ENCODE results near the gene FGGY.
A peak's percentile ranks its signal among the peaks of the same experiment; 100 is the strongest.

FGGY gene

DNA sequence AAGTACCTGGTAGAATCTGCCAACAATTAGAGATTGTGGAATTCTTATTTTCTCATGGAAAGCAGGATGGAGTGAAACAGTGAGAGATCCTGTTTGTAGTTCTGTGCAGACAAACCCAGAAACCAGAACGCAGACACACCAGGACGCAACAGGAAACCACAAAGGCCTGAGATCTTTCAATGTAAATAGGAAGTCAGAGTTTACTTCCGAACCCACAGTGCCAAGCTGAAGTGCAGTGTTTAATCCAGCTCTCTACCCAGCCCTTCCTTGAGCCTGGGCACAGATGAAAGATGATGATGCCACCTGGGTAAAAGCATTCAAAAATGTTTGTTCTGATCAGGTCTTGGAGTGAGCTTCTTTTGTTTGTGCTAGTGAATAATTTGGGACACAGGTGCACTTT lies 273.6 kb downstream of the FGGY start:
- CTCF ChIA-PET, result no interaction called here
- POLR2A ChIA-PET, result no interaction called here
- no peak for TF ChIP-seq ZNF335 (tag by site-specific recombination; conservative IDR thresholded peaks at IDR 0.05)
- TF ChIP-seq, protein P1, sequence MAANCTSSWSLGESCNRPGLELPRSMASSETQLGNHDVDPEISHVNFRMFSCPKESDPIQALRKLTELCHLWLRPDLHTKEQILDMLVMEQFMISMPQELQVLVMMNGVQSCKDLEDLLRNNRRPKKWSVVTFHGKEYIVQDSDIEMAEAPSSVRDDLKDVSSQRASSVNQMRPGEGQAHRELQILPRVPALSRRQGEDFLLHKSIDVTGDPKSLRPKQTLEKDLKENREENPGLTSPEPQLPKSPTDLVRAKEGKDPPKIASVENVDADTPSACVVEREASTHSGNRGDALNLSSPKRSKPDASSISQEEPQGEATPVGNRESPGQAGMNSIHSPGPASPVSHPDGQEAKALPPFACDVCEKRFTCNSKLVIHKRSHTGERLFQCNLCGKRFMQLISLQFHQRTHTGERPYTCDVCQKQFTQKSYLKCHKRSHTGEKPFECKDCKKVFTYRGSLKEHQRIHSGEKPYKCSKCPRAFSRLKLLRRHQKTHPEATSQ (tag by site-specific recombination; IDR thresholded peaks at IDR 0.05), result no peak
- no peak for TF ChIP-seq ZNF48 (tag by site-specific recombination; IDR thresholded peaks at IDR 0.05)
- TF ChIP-seq ZNF184 (tag by site-specific recombination; IDR thresholded peaks at IDR 0.05), result no peak
- TF ChIP-seq ZIC2 (tag by site-specific recombination; IDR thresholded peaks at IDR 0.05), result no peak
- no peak for TF ChIP-seq KLF10 (tag by site-specific recombination; IDR thresholded peaks at IDR 0.05)
- TF ChIP-seq, protein P2, sequence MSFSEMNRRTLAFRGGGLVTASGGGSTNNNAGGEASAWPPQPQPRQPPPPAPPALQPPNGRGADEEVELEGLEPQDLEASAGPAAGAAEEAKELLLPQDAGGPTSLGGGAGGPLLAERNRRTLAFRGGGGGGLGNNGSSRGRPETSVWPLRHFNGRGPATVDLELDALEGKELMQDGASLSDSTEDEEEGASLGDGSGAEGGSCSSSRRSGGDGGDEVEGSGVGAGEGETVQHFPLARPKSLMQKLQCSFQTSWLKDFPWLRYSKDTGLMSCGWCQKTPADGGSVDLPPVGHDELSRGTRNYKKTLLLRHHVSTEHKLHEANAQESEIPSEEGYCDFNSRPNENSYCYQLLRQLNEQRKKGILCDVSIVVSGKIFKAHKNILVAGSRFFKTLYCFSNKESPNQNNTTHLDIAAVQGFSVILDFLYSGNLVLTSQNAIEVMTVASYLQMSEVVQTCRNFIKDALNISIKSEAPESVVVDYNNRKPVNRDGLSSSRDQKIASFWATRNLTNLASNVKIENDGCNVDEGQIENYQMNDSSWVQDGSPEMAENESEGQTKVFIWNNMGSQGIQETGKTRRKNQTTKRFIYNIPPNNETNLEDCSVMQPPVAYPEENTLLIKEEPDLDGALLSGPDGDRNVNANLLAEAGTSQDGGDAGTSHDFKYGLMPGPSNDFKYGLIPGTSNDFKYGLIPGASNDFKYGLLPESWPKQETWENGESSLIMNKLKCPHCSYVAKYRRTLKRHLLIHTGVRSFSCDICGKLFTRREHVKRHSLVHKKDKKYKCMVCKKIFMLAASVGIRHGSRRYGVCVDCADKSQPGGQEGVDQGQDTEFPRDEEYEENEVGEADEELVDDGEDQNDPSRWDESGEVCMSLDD (tag by site-specific recombination; IDR thresholded peaks at IDR 0.05), result no peak
- no peak for TF ChIP-seq ZNF114 (tag by site-specific recombination; IDR thresholded peaks at IDR 0.05)
- no peak for TF ChIP-seq ZNF416 (tag by site-specific recombination; IDR thresholded peaks at IDR 0.05)
- TF ChIP-seq ZNF677 (tag by site-specific recombination; IDR thresholded peaks at IDR 0.05), result no peak
- TF ChIP-seq ZNF621 (tag by site-specific recombination; IDR thresholded peaks at IDR 0.05), result no peak
- no peak for TF ChIP-seq ZNF510 (tag by site-specific recombination; IDR thresholded peaks at IDR 0.05; ENCODE audit: insufficient replicate concordance)
- no peak for TF ChIP-seq ZNF585B (tag by site-specific recombination; IDR thresholded peaks at IDR 0.05)
- H3K9me3 ChIP-seq (ENCODE audit: control insufficient read depth, insufficient read depth, low read depth, low read length), result no peaks in the 10 kb centered on the region
- H3K4me1 ChIP-seq (ENCODE audit: control insufficient read depth, insufficient read depth, low read length), result peaks cover 9% of the 10 kb centered on the region; the same call in 1 of the 2 replicates
- H3K4me3 ChIP-seq (ENCODE audit: low read depth, low read length), result no peak overlapping the region
- H3K27ac ChIP-seq (ENCODE audit: extremely low read depth, low read depth, low read length), result no peak overlapping the region
- H3K36me3 ChIP-seq (ENCODE audit: control insufficient read depth in 2 of 2, insufficient read depth in 1 of 2, low read length in 2 of 2), result no peaks in the 10 kb centered on the region

DNA sequence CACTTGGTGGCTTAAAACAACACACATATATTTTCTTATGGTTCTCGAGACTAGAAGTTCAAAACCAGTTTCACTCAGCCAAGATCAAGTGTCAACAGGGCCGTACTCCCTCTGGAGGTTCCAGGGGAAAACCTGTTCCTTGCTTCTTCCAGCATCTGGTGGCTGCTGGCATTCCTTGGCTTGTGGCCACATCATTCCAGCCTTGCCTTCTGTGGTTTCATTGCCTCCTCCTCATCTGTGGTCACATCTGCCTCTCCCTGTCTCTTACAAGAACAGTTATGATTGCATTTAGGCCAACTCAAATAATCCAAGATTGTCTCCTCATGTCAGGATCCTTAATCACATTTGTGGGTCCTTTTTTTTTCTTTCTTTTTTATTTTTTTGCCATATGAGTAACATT lies 277.2 kb downstream of the FGGY start:
- no peaks in the 10 kb centered on the region for H3K4me1 ChIP-seq (ENCODE audit: control insufficient read depth, insufficient read depth, low read length)
- ChIA-PET POLR2A (no interaction called here), CTCF (no interaction called here)
- peak; percentile 49 for TF ChIP-seq SETDB1 (IDR thresholded peaks at IDR 0.05; ENCODE audit: insufficient read length, low read length)
- no peak for TF ChIP-seq ZNF302 (tag by site-specific recombination; IDR thresholded peaks at IDR 0.05; ENCODE audit: low read depth)
- H3K4me3 ChIP-seq (ENCODE audit: low read depth, low read length), result no peak overlapping the region
- H3K36me3 ChIP-seq (ENCODE audit: control insufficient read depth in 2 of 2, insufficient read depth in 1 of 2, low read length in 2 of 2), result no peaks in the 10 kb centered on the region
- no peak overlapping the region for H3K27ac ChIP-seq (ENCODE audit: extremely low read depth, low read depth, low read length)
- H3K9me3 ChIP-seq (ENCODE audit: control insufficient read depth, insufficient read depth, low read depth, low read length), result no peaks in the 10 kb centered on the region

DNA sequence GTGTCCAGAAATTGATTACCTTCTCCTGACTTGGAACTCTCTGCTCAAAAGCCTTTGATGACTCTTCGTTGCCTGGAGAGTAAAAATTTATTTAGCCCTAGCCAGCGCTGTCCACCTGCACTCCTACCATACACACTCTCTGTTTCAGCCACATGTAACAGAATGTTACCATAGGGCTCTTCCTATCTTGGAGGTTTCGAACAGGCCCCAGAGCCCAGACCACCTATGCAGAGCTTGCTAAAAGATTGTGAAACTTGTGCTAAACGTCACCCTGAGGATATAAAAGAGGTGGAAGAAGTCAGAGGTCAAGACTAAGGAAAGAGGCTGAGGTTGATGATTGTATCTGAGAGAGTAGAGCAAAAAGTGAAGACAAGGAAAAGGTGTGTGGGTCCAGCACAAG lies 280.9 kb downstream of the FGGY start:
- no peaks in the 10 kb centered on the region for H3K9me3 ChIP-seq (ENCODE audit: control insufficient read depth, insufficient read depth, low read depth, low read length)

More for the DNA sequence above, 280.9 kb downstream of the FGGY start:
- Histone ChIP-seq H3K36me3 (ENCODE audit: control insufficient read depth in 2 of 2, insufficient read depth in 1 of 2, low read length in 2 of 2) (no peaks in the 10 kb centered on the region), H3K4me3 (ENCODE audit: low read depth, low read length) (no peak overlapping the region), H3K27ac (ENCODE audit: extremely low read depth, low read depth, low read length) (no peak overlapping the region), H3K4me1 (ENCODE audit: control insufficient read depth, insufficient read depth, low read length) (no peaks in the 10 kb centered on the region)
- ChIA-PET POLR2A (no interaction called here), CTCF (interaction anchor here (0.5 kb wide), 1 partner anchor 287 kb away, joined by 3 read pairs; no protein-coding TSS in a partner anchor)
- TF ChIP-seq ZNF610 (tag by site-specific recombination; IDR thresholded peaks at IDR 0.05; ENCODE audit: borderline replicate concordance) (no peak), ZFP37 (tag by site-specific recombination; IDR thresholded peaks at IDR 0.05) (no peak), GLIS2 (tag by site-specific recombination; IDR thresholded peaks at IDR 0.05) (no peak), ZNF366 (tag by site-specific recombination; conservative IDR thresholded peaks at IDR 0.05) (no peak)
- TF ChIP-seq, protein P1 (tag by site-specific recombination; IDR thresholded peaks at IDR 0.05), result no peak
- TF ChIP-seq, protein P3, sequence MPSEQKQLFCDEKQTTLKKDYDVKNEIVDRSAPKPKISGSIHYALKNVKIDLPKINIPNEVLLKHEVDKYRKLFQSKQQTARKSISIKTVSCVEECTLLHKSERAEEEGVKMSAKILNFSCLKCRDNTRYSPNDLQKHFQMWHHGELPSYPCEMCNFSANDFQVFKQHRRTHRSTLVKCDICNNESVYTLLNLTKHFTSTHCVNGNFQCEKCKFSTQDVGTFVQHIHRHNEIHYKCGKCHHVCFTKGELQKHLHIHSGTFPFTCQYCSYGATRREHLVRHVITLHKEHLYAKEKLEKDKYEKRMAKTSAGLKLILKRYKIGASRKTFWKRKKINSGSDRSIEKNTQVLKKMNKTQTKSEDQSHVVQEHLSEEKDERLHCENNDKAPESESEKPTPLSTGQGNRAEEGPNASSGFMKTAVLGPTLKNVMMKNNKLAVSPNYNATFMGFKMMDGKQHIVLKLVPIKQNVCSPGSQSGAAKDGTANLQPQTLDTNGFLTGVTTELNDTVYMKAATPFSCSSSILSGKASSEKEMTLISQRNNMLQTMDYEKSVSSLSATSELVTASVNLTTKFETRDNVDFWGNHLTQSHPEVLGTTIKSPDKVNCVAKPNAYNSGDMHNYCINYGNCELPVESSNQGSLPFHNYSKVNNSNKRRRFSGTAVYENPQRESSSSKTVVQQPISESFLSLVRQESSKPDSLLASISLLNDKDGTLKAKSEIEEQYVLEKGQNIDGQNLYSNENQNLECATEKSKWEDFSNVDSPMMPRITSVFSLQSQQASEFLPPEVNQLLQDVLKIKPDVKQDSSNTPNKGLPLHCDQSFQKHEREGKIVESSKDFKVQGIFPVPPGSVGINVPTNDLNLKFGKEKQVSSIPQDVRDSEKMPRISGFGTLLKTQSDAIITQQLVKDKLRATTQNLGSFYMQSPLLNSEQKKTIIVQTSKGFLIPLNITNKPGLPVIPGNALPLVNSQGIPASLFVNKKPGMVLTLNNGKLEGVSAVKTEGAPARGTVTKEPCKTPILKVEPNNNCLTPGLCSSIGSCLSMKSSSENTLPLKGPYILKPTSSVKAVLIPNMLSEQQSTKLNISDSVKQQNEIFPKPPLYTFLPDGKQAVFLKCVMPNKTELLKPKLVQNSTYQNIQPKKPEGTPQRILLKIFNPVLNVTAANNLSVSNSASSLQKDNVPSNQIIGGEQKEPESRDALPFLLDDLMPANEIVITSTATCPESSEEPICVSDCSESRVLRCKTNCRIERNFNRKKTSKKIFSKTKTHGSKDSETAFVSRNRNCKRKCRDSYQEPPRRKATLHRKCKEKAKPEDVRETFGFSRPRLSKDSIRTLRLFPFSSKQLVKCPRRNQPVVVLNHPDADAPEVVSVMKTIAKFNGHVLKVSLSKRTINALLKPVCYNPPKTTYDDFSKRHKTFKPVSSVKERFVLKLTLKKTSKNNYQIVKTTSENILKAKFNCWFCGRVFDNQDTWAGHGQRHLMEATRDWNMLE (tag by site-specific recombination; conservative IDR thresholded peaks at IDR 0.05; ENCODE audit: low read depth), result no peak

Measured in HEK293 (cell line).